ENCODE measurements around the gene ZDBF2. TPM values are rescaled to one million over a fixed set of nuclear protein-coding genes. Genes with fewer than 3 reads are reported as not detected.

ZDBF2 gene
- polyA plus RNA-seq, 1 donor (not counting 4 experiments of a cell fraction or from before 2014, with no cell fraction given) = 4.1 TPM

GRCh38 chr2:206345606-206346005 lies 71.1 kb downstream of the ZDBF2 start:
- Histone ChIP-seq H3K79me2 (ENCODE audit: control insufficient read depth, insufficient read depth, low read length) (no peaks in the 10 kb centered on the region), H3K27ac (ENCODE audit: control insufficient read depth, insufficient read depth, low read length) (no peak overlapping the region), H3K4me3 (ENCODE audit: control insufficient read depth in 2 of 3, extremely low read depth in 1 of 3, insufficient read depth in 2 of 3, low read depth in 1 of 3, low read length in 3 of 3) (no peak overlapping the region), H3K36me3 (ENCODE audit: control insufficient read depth in 2 of 2, extremely low read depth in 1 of 2, insufficient read depth in 2 of 2, low read length in 2 of 2) (no peaks in the 10 kb centered on the region), H3K27me3 (ENCODE audit: control insufficient read depth, extremely low read depth, insufficient read depth, low read length) (no peaks in the 10 kb centered on the region), H3K4me1 (ENCODE audit: control insufficient read depth, extremely low read depth, insufficient read depth, low read length) (no peaks in the 10 kb centered on the region), H3K9me1 (ENCODE audit: control insufficient read depth, extremely low read depth, insufficient read depth, low read length) (no peaks in the 10 kb centered on the region), H3K9ac (ENCODE audit: control insufficient read depth, extremely low read depth, insufficient read depth, low read length) (no peak overlapping the region), H4K20me1 (ENCODE audit: control insufficient read depth, extremely low read depth, insufficient read depth, low read length) (no peaks in the 10 kb centered on the region), H2AFZ (ENCODE audit: control insufficient read depth, low read length) (no peak overlapping the region), H3K9me3 (ENCODE audit: control insufficient read depth, low read depth, low read length) (no peaks in the 10 kb centered on the region), H3K4me2 (ENCODE audit: control insufficient read depth, extremely low read depth, insufficient read depth, low read depth, low read length) (no peak overlapping the region)
- no peak for TF ChIP-seq EZH2 (IDR thresholded peaks at IDR 0.05; ENCODE audit: low read length)
- TF ChIP-seq, protein P1, sequence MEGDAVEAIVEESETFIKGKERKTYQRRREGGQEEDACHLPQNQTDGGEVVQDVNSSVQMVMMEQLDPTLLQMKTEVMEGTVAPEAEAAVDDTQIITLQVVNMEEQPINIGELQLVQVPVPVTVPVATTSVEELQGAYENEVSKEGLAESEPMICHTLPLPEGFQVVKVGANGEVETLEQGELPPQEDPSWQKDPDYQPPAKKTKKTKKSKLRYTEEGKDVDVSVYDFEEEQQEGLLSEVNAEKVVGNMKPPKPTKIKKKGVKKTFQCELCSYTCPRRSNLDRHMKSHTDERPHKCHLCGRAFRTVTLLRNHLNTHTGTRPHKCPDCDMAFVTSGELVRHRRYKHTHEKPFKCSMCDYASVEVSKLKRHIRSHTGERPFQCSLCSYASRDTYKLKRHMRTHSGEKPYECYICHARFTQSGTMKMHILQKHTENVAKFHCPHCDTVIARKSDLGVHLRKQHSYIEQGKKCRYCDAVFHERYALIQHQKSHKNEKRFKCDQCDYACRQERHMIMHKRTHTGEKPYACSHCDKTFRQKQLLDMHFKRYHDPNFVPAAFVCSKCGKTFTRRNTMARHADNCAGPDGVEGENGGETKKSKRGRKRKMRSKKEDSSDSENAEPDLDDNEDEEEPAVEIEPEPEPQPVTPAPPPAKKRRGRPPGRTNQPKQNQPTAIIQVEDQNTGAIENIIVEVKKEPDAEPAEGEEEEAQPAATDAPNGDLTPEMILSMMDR (optimal IDR thresholded peaks at IDR 0.05 in 1 of 3, IDR thresholded peaks at IDR 0.05 in 1 of 3, conservative IDR thresholded peaks at IDR 0.05 in 1 of 3; ENCODE audit: extremely low read depth in 1 of 3, insufficient read depth in 2 of 3, low read length in 3 of 3) = no peak
- dilution Hi-C loops (cut with MboI; ENCODE audit: extremely low pct_ligation_motif_present, low sequenced_read_pairs) = no loop called here
- no peak for FAIRE-seq
- DNase-seq (ENCODE audit: low read depth, low spot score) = no peak

DNA sequence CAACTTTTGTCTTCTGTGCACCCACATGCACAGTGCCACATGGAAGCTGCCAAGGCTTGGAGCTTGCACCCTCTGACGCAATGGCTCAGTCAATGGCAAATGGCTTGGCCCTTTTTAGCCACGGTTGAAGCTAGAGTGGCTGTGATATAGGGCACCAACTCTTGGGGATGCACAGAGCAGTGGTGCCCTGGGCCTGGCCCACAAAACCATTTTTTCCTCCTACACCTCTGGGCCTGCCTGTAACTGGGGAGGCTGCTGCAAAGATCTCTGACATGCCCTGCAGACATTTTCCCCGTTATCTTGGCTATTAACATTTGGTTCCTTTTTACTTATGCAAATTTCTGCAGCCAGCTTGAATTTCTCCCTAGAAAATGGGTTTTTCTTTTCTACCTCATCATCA lies 74.9 kb downstream of the ZDBF2 start:
- Histone ChIP-seq H3K4me1 (ENCODE audit: control insufficient read depth, extremely low read depth, insufficient read depth, low read length) (no peaks in the 10 kb centered on the region), H3K27me3 (ENCODE audit: control insufficient read depth, extremely low read depth, insufficient read depth, low read length) (no peaks in the 10 kb centered on the region), H3K9ac (ENCODE audit: control insufficient read depth, extremely low read depth, insufficient read depth, low read length) (no peak overlapping the region), H3K79me2 (ENCODE audit: control insufficient read depth, insufficient read depth, low read length) (no peaks in the 10 kb centered on the region), H3K27ac (ENCODE audit: control insufficient read depth, insufficient read depth, low read length) (no peak overlapping the region), H2AFZ (ENCODE audit: control insufficient read depth, low read length) (no peak overlapping the region), H3K9me3 (ENCODE audit: control insufficient read depth, low read depth, low read length) (no peaks in the 10 kb centered on the region), H3K4me2 (ENCODE audit: control insufficient read depth, extremely low read depth, insufficient read depth, low read depth, low read length) (no peak overlapping the region), H3K36me3 (ENCODE audit: control insufficient read depth in 2 of 2, extremely low read depth in 1 of 2, insufficient read depth in 2 of 2, low read length in 2 of 2) (no peaks in the 10 kb centered on the region), H4K20me1 (ENCODE audit: control insufficient read depth, extremely low read depth, insufficient read depth, low read length) (no peaks in the 10 kb centered on the region), H3K9me1 (ENCODE audit: control insufficient read depth, extremely low read depth, insufficient read depth, low read length) (no peaks in the 10 kb centered on the region), H3K4me3 (ENCODE audit: control insufficient read depth in 2 of 3, extremely low read depth in 1 of 3, insufficient read depth in 2 of 3, low read depth in 1 of 3, low read length in 3 of 3) (no peak overlapping the region)
- dilution Hi-C loops (cut with MboI; ENCODE audit: extremely low pct_ligation_motif_present, low sequenced_read_pairs) = no loop called here
- FAIRE-seq = no peak
- DNase-seq (ENCODE audit: low read depth, low spot score) = no peak
- TF ChIP-seq EZH2 (IDR thresholded peaks at IDR 0.05; ENCODE audit: low read length) = no peak
- TF ChIP-seq, protein P1 (optimal IDR thresholded peaks at IDR 0.05 in 1 of 3, IDR thresholded peaks at IDR 0.05 in 1 of 3, conservative IDR thresholded peaks at IDR 0.05 in 1 of 3; ENCODE audit: extremely low read depth in 1 of 3, insufficient read depth in 2 of 3, low read length in 3 of 3) = no peak

Data from keratinocyte (primary cell).